GM12878 (cell line): ENCODE data around the gene ETHE1. TPM values are rescaled to one million over a fixed set of nuclear protein-coding genes. Genes with fewer than 3 reads are reported as not detected.
A peak's percentile ranks its signal among the peaks of the same experiment; 100 is the strongest.

ENCODE experiments used
- ATAC-seq: fragments of 200-7000 bp; cut with Tn5 transposase; 3 replicates; pipeline ENCODE4 v1.9.1; 2020; ENCODE audit warnings: mild to moderate bottlenecking, moderate library complexity
- BruUV-seq: library from RNA; stranded (reverse); fragments of 400-500 nt; replicated peaks from 2 replicates; lab custom pipeline; 2021; lab: Mats Ljungman, UMichigan
- CTCF ChIA-PET: fragments of 300-600 bp; sonication (Branson Sonifier 250); formaldehyde crosslinking; extraction: SDS; loops from one replicate; lab custom pipeline; 2021; ENCODE audit warnings: inconsistent platforms; lab: Yijun Ruan, JAX
- POLR2A ChIA-PET: fragments of 350-600 bp; formaldehyde crosslinking; extraction: SDS; loops from one replicate; lab custom pipeline; 2021; ENCODE audit warnings: inconsistent platforms; lab: Charles Lee
- RAD21 ChIA-PET: fragments of 300-600 bp; sonication (Branson Sonifier 250); formaldehyde crosslinking; loops from one replicate; lab custom pipeline; 2023; ENCODE audit warnings: antibody characterized with exemption; ENCODE audit not compliant: unreplicated experiment; lab: Charles Lee
- SMC1A ChIA-PET: fragments of 300-600 bp; sonication (Branson Sonifier 250); formaldehyde crosslinking; loops from one replicate; lab custom pipeline; 2023; ENCODE audit not compliant: unreplicated experiment, uncharacterized antibody; lab: Charles Lee
- DNase-seq: peaks from one replicate; pipeline ENCODE4 v3.0.0-alpha.2; 2011; ENCODE audit warnings: low read depth, low spot score
- FAIRE-seq: peaks from 3 replicates; lab custom pipeline; 2011; peaks lifted over from hg19 to GRCh38; lab: Jason Lieb, UNC
- H2AFZ ChIP-seq: 2 replicates; pipeline ENCODE4 v1.6.0; 2011; ENCODE audit warnings: low read depth, low read length, control low read depth; ENCODE audit not compliant: control insufficient read depth
- H3K27ac ChIP-seq: 2 replicates; pipeline ENCODE4 v1.5.1; 2011; ENCODE audit warnings: control low read depth; ENCODE audit not compliant: control insufficient read depth, insufficient read depth
- H3K27me3 ChIP-seq, 2 experiments: replicated peaks in 1 of 2; 2 replicates each; pipeline versions ENCODE4 v1.6.0 to v1.6.1; 2011; ENCODE audit warnings: low read length in 1 of 2; ENCODE audit not compliant: control insufficient read depth in 2 of 2, insufficient read depth in 2 of 2
- H3K36me3 ChIP-seq, 2 experiments: 2 replicates each; pipeline ENCODE4 v1.5.1; 2011; ENCODE audit warnings: low read length in 1 of 2; ENCODE audit not compliant: control insufficient read depth in 2 of 2, insufficient read depth in 2 of 2
- H3K4me1 ChIP-seq: 2 replicates; pipeline ENCODE4 v1.6.1; 2011; ENCODE audit warnings: mild to moderate bottlenecking, low read length, moderate library complexity, mixed read lengths; ENCODE audit not compliant: control insufficient read depth, insufficient read depth
- H3K4me2 ChIP-seq: 2 replicates; pipeline ENCODE4 v1.6.0; 2011; ENCODE audit warnings: control low read depth; ENCODE audit not compliant: control insufficient read depth, insufficient read depth
- H3K4me3 ChIP-seq: fragments of 200-600 bp; sonication (generic); 2 replicates; pipeline ENCODE4 v1.5.1; 2016
- H3K79me2 ChIP-seq: 2 replicates; pipeline ENCODE4 v1.6.0; 2011; ENCODE audit warnings: low read length; ENCODE audit not compliant: control insufficient read depth, insufficient read depth
- H3K9ac ChIP-seq: 2 replicates; pipeline ENCODE4 v1.8.0; 2011; ENCODE audit warnings: low read length, control low read depth, mixed read lengths; ENCODE audit not compliant: control insufficient read depth, insufficient read depth
- H3K9me3 ChIP-seq: replicated peaks from 3 replicates; pipeline ENCODE4 v1.5.1; 2011; ENCODE audit warnings: mild to moderate bottlenecking, low read length; ENCODE audit not compliant: control insufficient read depth, insufficient read depth
- H4K20me1 ChIP-seq: 2 replicates; pipeline ENCODE4 v1.6.0; 2011; ENCODE audit not compliant: control insufficient read depth, insufficient read depth
- BHLHE40 ChIP-seq, 2 experiments: fragments of 450-650 bp in 1 of 2; IDR thresholded peaks; 2 replicates each; pipeline ENCODE4 v1.6.1; 2011 to 2017; ENCODE audit warnings: low read depth in 2 of 2, borderline replicate concordance in 1 of 2, improper control_type of control experiment in 1 of 2, low read length in 1 of 2, mild to moderate bottlenecking in 1 of 2
- MTA3 ChIP-seq: IDR thresholded peaks from 2 replicates; pipeline ENCODE4 v1.6.1; 2012; ENCODE audit warnings: low read length, inconsistent platforms, borderline replicate concordance
- ZNF217 ChIP-seq: fragments of 450-650 bp; IDR thresholded peaks from 2 replicates; pipeline ENCODE4 v1.6.1; 2017; ENCODE audit warnings: antibody characterized with exemption, mild to moderate bottlenecking
- WGBS: methylation state at CpG from one replicate; pipeline ENCODE4 v1.1.6; 2016; ENCODE audit warnings: low lambda C conversion rate; ENCODE audit not compliant: insufficient replicate concordance, insufficient coverage; ENCODE audit errors: missing lambda C conversion rate; 5-methylcytosine and 5-hydroxymethylcytosine counted together
- in situ Hi-C: fragments of 300-500 bp; cut with MboI; formaldehyde crosslinking; loops from 9 replicates; pipeline ENCODE4 v1.14.3; 2018; ENCODE audit warnings: mixed read lengths
- intact Hi-C: fragments of 100-400 bp; cut with micrococcal nuclease; formaldehyde crosslinking; loops from one replicate; pipeline ENCODE4 v1.14.2; 2022; ENCODE audit not compliant: unreplicated experiment
- polyA plus RNA-seq, 11 experiments: library from polyadenylated mRNA; depleted of rRNA in 4 of 11; unstranded in 6 of 11; stranded (reverse) in 5 of 11; fragments of >200 nt; fragmentation: Nextera tagmentation in 4 of 11; fragmentation: Illumina TruSeq in 1 of 11; extraction: Ambion mirVana in 4 of 11; extraction: Trizol in 1 of 11; gene quantifications; 1 replicate in 1 of 11; 2 replicates in 10 of 11; pipeline versions ENCODE4 v1.2.1 to v1.2.3, GENCODE V29; 2011 to 2016; ENCODE audit warnings: inconsistent platforms in 2 of 11, missing spikeins in 2 of 11, low read depth in 1 of 11
- total RNA-seq, 4 experiments: library from RNA; depleted of rRNA in 3 of 4; stranded (reverse); fragments of >200 nt in 3 of 4; fragmentation: Illumina TruSeq in 1 of 4; extraction: Trizol in 1 of 4; gene quantifications; 2 replicates each; pipeline versions ENCODE4 v1.2.1 to v1.2.3, GENCODE V29; 2013 to 2021
- TF ChIP-seq, protein P1 (sequence below): IDR thresholded peaks from 2 replicates; pipeline ENCODE4 v1.6.1; 2012; ENCODE audit warnings: improper control_type of control experiment, low read depth, low read length; ENCODE audit not compliant: insufficient replicate concordance
- TF ChIP-seq, protein P2 (sequence below): IDR thresholded peaks from 2 replicates; pipeline ENCODE4 v1.6.1; 2012; ENCODE audit warnings: low read length, inconsistent platforms
- TF ChIP-seq, protein P3 (sequence below): fragments of 450-650 bp; IDR thresholded peaks from 2 replicates; pipeline ENCODE4 v1.6.1; 2018; ENCODE audit warnings: mild to moderate bottlenecking, low read depth, moderate library complexity; ENCODE audit not compliant: partially characterized antibody

The ETHE1 gene
- total and polyA plus RNA-seq, 10 of the 15 experiments (the other 5 are each of a cell fraction or from before 2014, with no cell fraction given), result 22.1 to 155 (median 52.7) TPM

GRCh38 chr19:43483281-43483680 is 43.7 kb downstream of the ETHE1 start (continued):
- TF ChIP-seq, protein P1, sequence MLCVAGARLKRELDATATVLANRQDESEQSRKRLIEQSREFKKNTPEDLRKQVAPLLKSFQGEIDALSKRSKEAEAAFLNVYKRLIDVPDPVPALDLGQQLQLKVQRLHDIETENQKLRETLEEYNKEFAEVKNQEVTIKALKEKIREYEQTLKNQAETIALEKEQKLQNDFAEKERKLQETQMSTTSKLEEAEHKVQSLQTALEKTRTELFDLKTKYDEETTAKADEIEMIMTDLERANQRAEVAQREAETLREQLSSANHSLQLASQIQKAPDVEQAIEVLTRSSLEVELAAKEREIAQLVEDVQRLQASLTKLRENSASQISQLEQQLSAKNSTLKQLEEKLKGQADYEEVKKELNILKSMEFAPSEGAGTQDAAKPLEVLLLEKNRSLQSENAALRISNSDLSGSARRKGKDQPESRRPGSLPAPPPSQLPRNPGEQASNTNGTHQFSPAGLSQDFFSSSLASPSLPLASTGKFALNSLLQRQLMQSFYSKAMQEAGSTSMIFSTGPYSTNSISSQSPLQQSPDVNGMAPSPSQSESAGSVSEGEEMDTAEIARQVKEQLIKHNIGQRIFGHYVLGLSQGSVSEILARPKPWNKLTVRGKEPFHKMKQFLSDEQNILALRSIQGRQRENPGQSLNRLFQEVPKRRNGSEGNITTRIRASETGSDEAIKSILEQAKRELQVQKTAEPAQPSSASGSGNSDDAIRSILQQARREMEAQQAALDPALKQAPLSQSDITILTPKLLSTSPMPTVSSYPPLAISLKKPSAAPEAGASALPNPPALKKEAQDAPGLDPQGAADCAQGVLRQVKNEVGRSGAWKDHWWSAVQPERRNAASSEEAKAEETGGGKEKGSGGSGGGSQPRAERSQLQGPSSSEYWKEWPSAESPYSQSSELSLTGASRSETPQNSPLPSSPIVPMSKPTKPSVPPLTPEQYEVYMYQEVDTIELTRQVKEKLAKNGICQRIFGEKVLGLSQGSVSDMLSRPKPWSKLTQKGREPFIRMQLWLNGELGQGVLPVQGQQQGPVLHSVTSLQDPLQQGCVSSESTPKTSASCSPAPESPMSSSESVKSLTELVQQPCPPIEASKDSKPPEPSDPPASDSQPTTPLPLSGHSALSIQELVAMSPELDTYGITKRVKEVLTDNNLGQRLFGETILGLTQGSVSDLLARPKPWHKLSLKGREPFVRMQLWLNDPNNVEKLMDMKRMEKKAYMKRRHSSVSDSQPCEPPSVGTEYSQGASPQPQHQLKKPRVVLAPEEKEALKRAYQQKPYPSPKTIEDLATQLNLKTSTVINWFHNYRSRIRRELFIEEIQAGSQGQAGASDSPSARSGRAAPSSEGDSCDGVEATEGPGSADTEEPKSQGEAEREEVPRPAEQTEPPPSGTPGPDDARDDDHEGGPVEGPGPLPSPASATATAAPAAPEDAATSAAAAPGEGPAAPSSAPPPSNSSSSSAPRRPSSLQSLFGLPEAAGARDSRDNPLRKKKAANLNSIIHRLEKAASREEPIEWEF, result no peak
- TF ChIP-seq MTA3, result no peak
- TF ChIP-seq, protein P2, sequence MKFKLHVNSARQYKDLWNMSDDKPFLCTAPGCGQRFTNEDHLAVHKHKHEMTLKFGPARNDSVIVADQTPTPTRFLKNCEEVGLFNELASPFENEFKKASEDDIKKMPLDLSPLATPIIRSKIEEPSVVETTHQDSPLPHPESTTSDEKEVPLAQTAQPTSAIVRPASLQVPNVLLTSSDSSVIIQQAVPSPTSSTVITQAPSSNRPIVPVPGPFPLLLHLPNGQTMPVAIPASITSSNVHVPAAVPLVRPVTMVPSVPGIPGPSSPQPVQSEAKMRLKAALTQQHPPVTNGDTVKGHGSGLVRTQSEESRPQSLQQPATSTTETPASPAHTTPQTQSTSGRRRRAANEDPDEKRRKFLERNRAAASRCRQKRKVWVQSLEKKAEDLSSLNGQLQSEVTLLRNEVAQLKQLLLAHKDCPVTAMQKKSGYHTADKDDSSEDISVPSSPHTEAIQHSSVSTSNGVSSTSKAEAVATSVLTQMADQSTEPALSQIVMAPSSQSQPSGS, result no peak
- TF ChIP-seq ZNF217, result no peak

DNA sequence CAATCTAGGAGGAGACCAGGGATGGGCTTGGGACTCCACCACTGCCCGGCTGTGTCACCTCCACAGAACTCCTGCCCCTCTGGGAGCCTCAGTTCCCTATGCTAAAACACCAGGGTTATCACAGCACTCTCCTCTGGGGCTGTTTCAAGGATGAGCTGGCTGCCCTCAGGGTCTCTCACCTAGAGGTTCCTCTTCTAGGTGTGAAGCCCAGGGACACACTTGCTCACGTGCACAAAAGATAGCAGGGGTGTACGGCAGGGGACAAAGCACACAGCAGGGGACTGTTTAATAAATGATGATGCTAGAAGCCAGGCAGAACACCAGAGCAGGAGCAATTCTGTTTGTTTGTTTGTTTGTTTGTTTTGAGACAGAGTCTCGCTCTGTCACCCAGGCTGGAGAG is 44.8 kb downstream of the ETHE1 start:
- POLR2A ChIA-PET, result no interaction called here
- ATAC-seq (no peak), DNase-seq (no peak)
- no peaks in the 10 kb centered on the region for H3K4me1 ChIP-seq
- intact Hi-C loops, result no loop called here
- CTCF ChIA-PET, result interaction anchor here (1.6 to 2.1 kb wide), 2 partner anchors 23 to 38 kb away, joined by 4 to 8 read pairs; partner anchors contain the start of gene PHLDB3
- no peaks in the 10 kb centered on the region for H3K9me3 ChIP-seq
- no peaks in the 10 kb centered on the region for H3K27me3 ChIP-seq
- in situ Hi-C loops, result no loop called here
- no peak overlapping the region for H3K4me2 ChIP-seq
- no peaks in the 10 kb centered on the region for H4K20me1 ChIP-seq
- H3K4me3 ChIP-seq, result no peak overlapping the region
- H3K36me3 ChIP-seq, result no peaks in the 10 kb centered on the region
- no peak overlapping the region for H3K27ac ChIP-seq
- peak in 1 of 2 experiments; percentile 50; a peak in 2 of 4 replicates for TF ChIP-seq BHLHE40 (IDR thresholded peaks at IDR 0.05; ENCODE audit: borderline replicate concordance in 1 of 2, low read depth in 2 of 2, low read length in 1 of 2)
- TF ChIP-seq, protein P3, sequence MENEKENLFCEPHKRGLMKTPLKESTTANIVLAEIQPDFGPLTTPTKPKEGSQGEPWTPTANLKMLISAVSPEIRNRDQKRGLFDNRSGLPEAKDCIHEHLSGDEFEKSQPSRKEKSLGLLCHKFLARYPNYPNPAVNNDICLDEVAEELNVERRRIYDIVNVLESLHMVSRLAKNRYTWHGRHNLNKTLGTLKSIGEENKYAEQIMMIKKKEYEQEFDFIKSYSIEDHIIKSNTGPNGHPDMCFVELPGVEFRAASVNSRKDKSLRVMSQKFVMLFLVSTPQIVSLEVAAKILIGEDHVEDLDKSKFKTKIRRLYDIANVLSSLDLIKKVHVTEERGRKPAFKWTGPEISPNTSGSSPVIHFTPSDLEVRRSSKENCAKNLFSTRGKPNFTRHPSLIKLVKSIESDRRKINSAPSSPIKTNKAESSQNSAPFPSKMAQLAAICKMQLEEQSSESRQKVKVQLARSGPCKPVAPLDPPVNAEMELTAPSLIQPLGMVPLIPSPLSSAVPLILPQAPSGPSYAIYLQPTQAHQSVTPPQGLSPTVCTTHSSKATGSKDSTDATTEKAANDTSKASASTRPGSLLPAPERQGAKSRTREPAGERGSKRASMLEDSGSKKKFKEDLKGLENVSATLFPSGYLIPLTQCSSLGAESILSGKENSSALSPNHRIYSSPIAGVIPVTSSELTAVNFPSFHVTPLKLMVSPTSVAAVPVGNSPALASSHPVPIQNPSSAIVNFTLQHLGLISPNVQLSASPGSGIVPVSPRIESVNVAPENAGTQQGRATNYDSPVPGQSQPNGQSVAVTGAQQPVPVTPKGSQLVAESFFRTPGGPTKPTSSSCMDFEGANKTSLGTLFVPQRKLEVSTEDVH, result no peak
- TF ChIP-seq, all 136 proteins: peak for 1
- SMC1A ChIA-PET, result interaction anchor here (1.0 to 1.5 kb wide), 2 partner anchors 19 to 35 kb away, joined by 3 read pairs; no protein-coding TSS in a partner anchor
- H3K9ac ChIP-seq, result no peak overlapping the region
- no peak overlapping the region for H2AFZ ChIP-seq
- BruUV-seq, result no TSS peak
- RAD21 ChIA-PET, result interaction anchor here (2.0 kb wide), 1 partner anchor 19 kb away, joined by 5 read pairs; no protein-coding TSS in a partner anchor
- H3K79me2 ChIP-seq, result no peaks in the 10 kb centered on the region
- no peak for FAIRE-seq
- WGBS, result 83% methylated on average over 4 of the region's 4 CpGs
